Measurements from ENCODE around the gene TOMM20.

DNA sequence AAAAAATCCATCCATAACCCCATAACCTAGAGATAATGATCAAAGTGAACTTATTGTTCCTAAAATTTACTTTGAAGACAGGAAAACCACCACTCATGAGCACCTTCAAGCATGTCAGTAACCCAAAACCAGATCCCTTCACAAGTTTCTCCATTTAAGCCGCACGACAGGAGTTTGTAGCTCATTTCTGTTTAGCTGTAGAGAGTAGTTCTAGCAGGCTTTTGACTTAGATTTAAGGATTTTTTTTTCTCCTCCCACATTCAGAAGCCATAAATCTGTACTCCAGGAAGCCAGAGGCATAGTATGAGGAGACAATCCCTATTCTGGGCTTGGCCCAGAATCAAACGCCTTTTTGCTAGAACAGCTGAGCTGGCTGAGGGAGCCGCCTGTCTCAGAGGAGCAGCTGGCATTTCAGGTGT lies 25.6 kb downstream of the TOMM20 start:
- TF ChIP-seq, protein P1, sequence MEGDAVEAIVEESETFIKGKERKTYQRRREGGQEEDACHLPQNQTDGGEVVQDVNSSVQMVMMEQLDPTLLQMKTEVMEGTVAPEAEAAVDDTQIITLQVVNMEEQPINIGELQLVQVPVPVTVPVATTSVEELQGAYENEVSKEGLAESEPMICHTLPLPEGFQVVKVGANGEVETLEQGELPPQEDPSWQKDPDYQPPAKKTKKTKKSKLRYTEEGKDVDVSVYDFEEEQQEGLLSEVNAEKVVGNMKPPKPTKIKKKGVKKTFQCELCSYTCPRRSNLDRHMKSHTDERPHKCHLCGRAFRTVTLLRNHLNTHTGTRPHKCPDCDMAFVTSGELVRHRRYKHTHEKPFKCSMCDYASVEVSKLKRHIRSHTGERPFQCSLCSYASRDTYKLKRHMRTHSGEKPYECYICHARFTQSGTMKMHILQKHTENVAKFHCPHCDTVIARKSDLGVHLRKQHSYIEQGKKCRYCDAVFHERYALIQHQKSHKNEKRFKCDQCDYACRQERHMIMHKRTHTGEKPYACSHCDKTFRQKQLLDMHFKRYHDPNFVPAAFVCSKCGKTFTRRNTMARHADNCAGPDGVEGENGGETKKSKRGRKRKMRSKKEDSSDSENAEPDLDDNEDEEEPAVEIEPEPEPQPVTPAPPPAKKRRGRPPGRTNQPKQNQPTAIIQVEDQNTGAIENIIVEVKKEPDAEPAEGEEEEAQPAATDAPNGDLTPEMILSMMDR (IDR thresholded peaks at IDR 0.05; ENCODE audit: low read depth, low read length, poor library complexity, severe bottlenecking) = no peak
- no peak for TF ChIP-seq EZH2phosphoT487 (IDR thresholded peaks at IDR 0.05; ENCODE audit: borderline replicate concordance, low read length)

Measured in DOHH2 (cell line).